OCI-LY7 (cell line): ENCODE results near the gene C1orf105.

ENCODE experiments used
- EZH2phosphoT487 ChIP-seq: fragments of 200-600 bp; sonication (generic); IDR thresholded peaks from 2 replicates; pipeline ENCODE4 v1.6.1; 2018; ENCODE audit warnings: low read depth, borderline replicate concordance, mild to moderate bottlenecking, mixed run types, antibody characterized with exemption, low read length, moderate library complexity, mixed read lengths
- TF ChIP-seq, protein P1 (sequence below): fragments of 200-600 bp; sonication (generic); conservative IDR thresholded peaks from 2 replicates; pipeline ENCODE4 v1.5.1; 2014; ENCODE audit warnings: mild to moderate bottlenecking, antibody characterized with exemption, low read length, moderate library complexity, mixed read lengths

DNA sequence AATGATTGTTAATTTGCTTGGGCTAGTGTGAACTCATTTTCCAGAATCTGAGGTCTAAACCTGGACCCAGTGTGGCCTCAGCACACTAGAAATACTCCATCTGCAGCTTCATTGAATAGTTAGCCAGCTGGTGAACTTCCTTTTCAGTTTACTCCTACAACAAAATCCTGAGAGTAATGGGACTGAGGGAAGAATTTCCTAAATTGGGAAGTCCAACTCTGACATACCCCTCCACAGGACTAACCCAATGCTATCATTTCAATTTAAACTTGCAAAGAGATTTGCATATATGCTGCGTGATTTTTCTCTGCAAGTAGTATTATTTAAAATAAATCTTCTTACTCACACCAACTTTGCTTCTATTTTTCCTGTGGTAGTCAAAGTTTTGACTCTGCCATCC is 51.2 kb downstream of the C1orf105 start:
- TF ChIP-seq, protein P1, sequence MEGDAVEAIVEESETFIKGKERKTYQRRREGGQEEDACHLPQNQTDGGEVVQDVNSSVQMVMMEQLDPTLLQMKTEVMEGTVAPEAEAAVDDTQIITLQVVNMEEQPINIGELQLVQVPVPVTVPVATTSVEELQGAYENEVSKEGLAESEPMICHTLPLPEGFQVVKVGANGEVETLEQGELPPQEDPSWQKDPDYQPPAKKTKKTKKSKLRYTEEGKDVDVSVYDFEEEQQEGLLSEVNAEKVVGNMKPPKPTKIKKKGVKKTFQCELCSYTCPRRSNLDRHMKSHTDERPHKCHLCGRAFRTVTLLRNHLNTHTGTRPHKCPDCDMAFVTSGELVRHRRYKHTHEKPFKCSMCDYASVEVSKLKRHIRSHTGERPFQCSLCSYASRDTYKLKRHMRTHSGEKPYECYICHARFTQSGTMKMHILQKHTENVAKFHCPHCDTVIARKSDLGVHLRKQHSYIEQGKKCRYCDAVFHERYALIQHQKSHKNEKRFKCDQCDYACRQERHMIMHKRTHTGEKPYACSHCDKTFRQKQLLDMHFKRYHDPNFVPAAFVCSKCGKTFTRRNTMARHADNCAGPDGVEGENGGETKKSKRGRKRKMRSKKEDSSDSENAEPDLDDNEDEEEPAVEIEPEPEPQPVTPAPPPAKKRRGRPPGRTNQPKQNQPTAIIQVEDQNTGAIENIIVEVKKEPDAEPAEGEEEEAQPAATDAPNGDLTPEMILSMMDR: no peak
- TF ChIP-seq EZH2phosphoT487: no peak
